H9 (cell line): ENCODE results near the gene OR6T1. TPM values are rescaled to one million over a fixed set of nuclear protein-coding genes. Genes with fewer than 3 reads are reported as not detected.

Source experiments
- DNase-seq: peaks from one replicate; pipeline ENCODE4 v3.0.0-alpha.2; 2017
- H2AFZ ChIP-seq: one replicate; pipeline ENCODE4 v1.6.1; 2013; ENCODE audit warnings: mild to moderate bottlenecking, low read length, control low read depth, moderate library complexity
- H2AK5ac ChIP-seq: 2 replicates; pipeline ENCODE4 v1.6.1; 2013; ENCODE audit warnings: low read length, control low read depth, mixed read lengths; ENCODE audit not compliant: insufficient read length
- H2BK120ac ChIP-seq: one replicate; pipeline ENCODE4 v1.6.1; 2013; ENCODE audit warnings: low read depth, mild to moderate bottlenecking, low read length, control low read depth, inconsistent platforms; ENCODE audit not compliant: poor library complexity, severe bottlenecking
- H2BK12ac ChIP-seq: 2 replicates; pipeline ENCODE4 v1.6.1; 2013; ENCODE audit warnings: low read length, control low read depth, mixed read lengths, low read depth; ENCODE audit not compliant: insufficient read length
- H2BK15ac ChIP-seq: 2 replicates; pipeline ENCODE4 v1.6.1; 2013; ENCODE audit warnings: low read depth, low read length, control low read depth
- H2BK20ac ChIP-seq: one replicate; pipeline ENCODE4 v1.6.1; 2013; ENCODE audit warnings: low read depth, mild to moderate bottlenecking, low read length, control low read depth, inconsistent platforms; ENCODE audit not compliant: poor library complexity, severe bottlenecking
- H2BK5ac ChIP-seq: 2 replicates; pipeline ENCODE4 v1.6.1; 2013; ENCODE audit warnings: low read length, control low read depth, mixed read lengths; ENCODE audit not compliant: insufficient read length
- H3K14ac ChIP-seq: 2 replicates; pipeline ENCODE4 v1.6.1; 2013; ENCODE audit warnings: low read length, control low read depth; ENCODE audit not compliant: insufficient read depth
- H3K18ac ChIP-seq: 2 replicates; pipeline ENCODE4 v1.6.1; 2013; ENCODE audit warnings: low read depth, mild to moderate bottlenecking, mixed read lengths, low read length, control low read depth; ENCODE audit not compliant: insufficient read length
- H3K23ac ChIP-seq: 2 replicates; pipeline ENCODE4 v1.6.1; 2013; ENCODE audit warnings: low read length, control low read depth, mixed read lengths, low read depth; ENCODE audit not compliant: insufficient read length
- H3K23me2 ChIP-seq: 2 replicates; pipeline ENCODE4 v1.6.1; 2013; ENCODE audit warnings: low read depth, mild to moderate bottlenecking, mixed read lengths, low read length, control low read depth; ENCODE audit not compliant: insufficient read length, poor library complexity, severe bottlenecking
- H3K27ac ChIP-seq: 2 replicates; pipeline ENCODE4 v1.5.1; 2013; ENCODE audit warnings: low read length, control low read depth, mixed read lengths, low read depth; ENCODE audit not compliant: insufficient read length
- H3K27me3 ChIP-seq: 2 replicates; pipeline ENCODE4 v1.6.1; 2013; ENCODE audit warnings: low read length, control low read depth, inconsistent platforms; ENCODE audit not compliant: insufficient read depth
- H3K4ac ChIP-seq: 2 replicates; pipeline ENCODE4 v1.6.1; 2013; ENCODE audit warnings: low read depth, mild to moderate bottlenecking, control low read depth, inconsistent platforms, low read length, moderate library complexity
- H3K4me1 ChIP-seq: 2 replicates; pipeline ENCODE4 v1.6.1; 2013; ENCODE audit warnings: low read length, control low read depth, inconsistent platforms; ENCODE audit not compliant: insufficient read depth
- H3K4me2 ChIP-seq: 2 replicates; pipeline ENCODE4 v1.6.1; 2013; ENCODE audit warnings: low read length, control low read depth, mixed read lengths; ENCODE audit not compliant: insufficient read length, insufficient read depth
- H3K56ac ChIP-seq: 2 replicates; pipeline ENCODE4 v1.6.1; 2013; ENCODE audit warnings: low read depth, mild to moderate bottlenecking, mixed read lengths, low read length, control low read depth; ENCODE audit not compliant: insufficient read length
- H3K79me1 ChIP-seq: 2 replicates; pipeline ENCODE4 v1.6.1; 2013; ENCODE audit warnings: low read depth, mild to moderate bottlenecking, moderate library complexity, low read length, control low read depth, inconsistent platforms; ENCODE audit not compliant: insufficient read depth, poor library complexity, severe bottlenecking
- H3K79me2 ChIP-seq: 2 replicates; pipeline ENCODE4 v1.6.1; 2013; ENCODE audit warnings: low read length, control low read depth, inconsistent platforms; ENCODE audit not compliant: insufficient read depth
- H3K9ac ChIP-seq: 2 replicates; pipeline ENCODE4 v1.6.1; 2013; ENCODE audit warnings: low read length, control low read depth, mixed read lengths; ENCODE audit not compliant: insufficient read length; ENCODE audit errors: extremely low read depth
- H3K9me3 ChIP-seq: one replicate; pipeline ENCODE4 v1.6.1; 2013; ENCODE audit warnings: low read depth, low read length, inconsistent platforms; ENCODE audit not compliant: control insufficient read depth
- H3T11ph ChIP-seq: one replicate; pipeline ENCODE4 v1.6.1; 2013; ENCODE audit warnings: mild to moderate bottlenecking, low read length, control low read depth, inconsistent platforms
- H4K20me1 ChIP-seq: one replicate; pipeline ENCODE4 v1.6.1; 2013; ENCODE audit not compliant: control insufficient read depth, insufficient read length, insufficient read depth
- H4K5ac ChIP-seq: 2 replicates; pipeline ENCODE4 v1.6.1; 2013; ENCODE audit warnings: low read depth, mild to moderate bottlenecking, mixed read lengths, low read length, control low read depth; ENCODE audit not compliant: insufficient read length
- H4K8ac ChIP-seq: replicated peaks from 2 replicates; pipeline ENCODE4 v1.6.1; 2013; ENCODE audit warnings: low read length, control low read depth, mixed read lengths, low read depth; ENCODE audit not compliant: insufficient read length
- H4K91ac ChIP-seq: 2 replicates; pipeline ENCODE4 v1.6.1; 2013; ENCODE audit warnings: low read depth, mild to moderate bottlenecking, moderate library complexity, mixed read lengths, low read length, control low read depth; ENCODE audit not compliant: insufficient read length
- H3K27ac Mint-ChIP-seq, 3 experiments: 2 replicates in 2 of 3; 3 replicates in 1 of 3; pipeline ENCODE4 v1.8.0; 2020 to 2021; ENCODE audit warnings: mixed read lengths in 3 of 3, mild to moderate bottlenecking in 1 of 3, moderate library complexity in 1 of 3
- H3K27me3 Mint-ChIP-seq: 2 replicates; pipeline ENCODE4 v1.8.0; 2021; ENCODE audit warnings: low read depth, mild to moderate bottlenecking, moderate library complexity, mixed read lengths
- H3K36me3 Mint-ChIP-seq, 3 experiments: 2 replicates in 2 of 3; 3 replicates in 1 of 3; pipeline ENCODE4 v1.8.0; 2020 to 2021; ENCODE audit warnings: low read depth in 3 of 3, mixed read lengths in 3 of 3; ENCODE audit not compliant: insufficient read depth in 1 of 3
- H3K4me1 Mint-ChIP-seq, 2 experiments: 2 replicates each; pipeline ENCODE4 v1.8.0; 2020; ENCODE audit warnings: mixed read lengths in 2 of 2
- H3K4me3 Mint-ChIP-seq, 2 experiments: 2 replicates in 1 of 2; 3 replicates in 1 of 2; pipeline ENCODE4 v1.8.0; 2020 to 2021; ENCODE audit warnings: mild to moderate bottlenecking in 2 of 2, mixed read lengths in 2 of 2, moderate library complexity in 1 of 2
- H3K9me3 Mint-ChIP-seq, 2 experiments: 2 replicates in 1 of 2; 3 replicates in 1 of 2; pipeline ENCODE4 v1.8.0; 2020; ENCODE audit warnings: mild to moderate bottlenecking in 2 of 2, mixed read lengths in 2 of 2, moderate library complexity in 1 of 2
- CTCF ChIP-seq: fragments of 200-600 bp; sonication (generic); conservative IDR thresholded peaks from 3 replicates; pipeline ENCODE4 v1.8.0; 2021; ENCODE audit warnings: antibody characterized with exemption, mild to moderate bottlenecking
- WGBS: extraction: QIAGEN DNeasy Blood & Tissue Kit; methylation state at CpG from one replicate; pipeline ENCODE4 v1.1.7; 2013; ENCODE audit warnings: missing lambda C conversion rate, low lambda C conversion rate, mixed read lengths; ENCODE audit not compliant: insufficient read length; ENCODE audit errors: extremely low coverage; 5-methylcytosine and 5-hydroxymethylcytosine counted together
- total RNA-seq: library from RNA; stranded (reverse); gene quantifications from 2 replicates; pipeline ENCODE4 v1.2.1, GENCODE V29; 2021

Gene OR6T1
- total RNA-seq, 1 experiment from 2014 or later, result not detected

GRCh38 chr11:123901867-123902266, 41.8 kb downstream of the OR6T1 start, which contains the start of gene OR8D4:
TSS of gene OR8D4 (plus strand) at chr11:123902167. CDS start at chr11:123906432, 4,265 bp downstream.
- H4K91ac ChIP-seq, result no peak within 1 kb of the TSS
- no peaks in the 10 kb centered on the region for H3K23me2 ChIP-seq
- no CpG with 5 or more reads among the region's 1 CpG for WGBS
- no peak within 1 kb of the TSS for H3K4me2 ChIP-seq
- Mint-ChIP-seq H3K4me1 (peaks cover 11 to 16% of the 10 kb centered on the region in 2 experiments), H3K9me3 (no peaks in the 10 kb centered on the region), H3K27ac (no peak within 1 kb of the TSS), H3K27me3 (no peaks in the 10 kb centered on the region), H3K4me3 (no peak within 1 kb of the TSS), H3K36me3 (no peaks in the 10 kb centered on the region)
- no peak within 1 kb of the TSS for H4K8ac ChIP-seq
- H2BK15ac ChIP-seq, result no peak within 1 kb of the TSS
- H3K9me3 ChIP-seq, result no peaks in the 10 kb centered on the region
- H3T11ph ChIP-seq, result no peak within 1 kb of the TSS
- no peak within 1 kb of the TSS for H2BK5ac ChIP-seq
- no peak within 1 kb of the TSS for H3K23ac ChIP-seq
- no peaks in the 10 kb centered on the region for H3K79me2 ChIP-seq
- H2BK20ac ChIP-seq, result no peak within 1 kb of the TSS
- no peak within 1 kb of the TSS for H2AK5ac ChIP-seq
- no peaks in the 10 kb centered on the region; the same call in 1 of the 2 replicates for H3K4me1 ChIP-seq
- no peak within 1 kb of the TSS for H3K18ac ChIP-seq
- no peaks in the 10 kb centered on the region for H4K20me1 ChIP-seq
- H4K5ac ChIP-seq, result no peak within 1 kb of the TSS
- H3K27ac ChIP-seq, result no peak within 1 kb of the TSS
- TF ChIP-seq CTCF, result no peak
- H3K79me1 ChIP-seq, result no peaks in the 10 kb centered on the region
- H2BK12ac ChIP-seq, result no peak within 1 kb of the TSS
- no peak within 1 kb of the TSS for H3K9ac ChIP-seq
- no peak within 1 kb of the TSS for H3K56ac ChIP-seq
- H3K4ac ChIP-seq, result no peak within 1 kb of the TSS
- H3K27me3 ChIP-seq, result no peaks in the 10 kb centered on the region
- H2AFZ ChIP-seq, result no peak within 1 kb of the TSS
- no peak within 1 kb of the TSS for H3K14ac ChIP-seq
- no peak within 1 kb of the TSS for H2BK120ac ChIP-seq
- DNase-seq, result no peak
